Upper lobe of left lung (tissue), 6 donors: ENCODE measurements around the gene PRKCQ. TPM values are rescaled to one million over a fixed set of nuclear protein-coding genes. Genes with fewer than 3 reads are reported as not detected.

Experiments
- ATAC-seq, 2 donors: fragments of 200-7000 bp; cut with Tn5 transposase; one replicate each; pipeline ENCODE4 v1.9.1; 2022; ENCODE audit warnings: mild to moderate bottlenecking in 2 of 2, moderate library complexity in 2 of 2; ENCODE audit not compliant: low FRiP score in 2 of 2
- DNase-seq, 2 donors: peaks; one replicate each; pipeline ENCODE4 v3.0.0-alpha.2; 2019 to 2020
- H3K27ac ChIP-seq, 4 donors: fragments of 200-600 bp; sonication (generic); one replicate each; pipeline ENCODE4 v1.5.1; 2016 to 2019
- H3K27me3 ChIP-seq, 4 donors: fragments of 200-600 bp; sonication (generic); one replicate each; pipeline ENCODE4 v1.5.1; 2017 to 2019
- H3K36me3 ChIP-seq, 4 donors: fragments of 200-600 bp; sonication (generic); one replicate each; pipeline ENCODE4 v1.5.1; 2016 to 2019
- H3K4me1 ChIP-seq, 4 donors: fragments of 200-600 bp; sonication (generic); one replicate each; pipeline ENCODE4 v1.5.1; 2018 to 2019
- H3K4me3 ChIP-seq, 4 donors: fragments of 200-600 bp; sonication (generic); one replicate each; pipeline ENCODE4 v1.5.1; 2017 to 2019; ENCODE audit warnings: mild to moderate bottlenecking in 2 of 4, moderate library complexity in 1 of 4
- H3K9me3 ChIP-seq, 4 donors: fragments of 200-600 bp; sonication (generic); one replicate each; pipeline ENCODE4 v1.5.1; 2018 to 2019
- EP300 ChIP-seq, 4 donors: sonication (generic); formaldehyde crosslinking; IDR thresholded peaks; one replicate each; pipeline ENCODE4 v1.5.1; 2017; ENCODE audit warnings: antibody characterized with exemption in 4 of 4, control low read depth in 2 of 4
- POLR2A ChIP-seq, 4 donors: fragments of 450-650 bp; IDR thresholded peaks; one replicate each; pipeline ENCODE4 v1.5.1; 2016 to 2017; ENCODE audit warnings: antibody characterized with exemption in 4 of 4, mild to moderate bottlenecking in 2 of 4
- POLR2AphosphoS5 ChIP-seq, 2 donors: sonication (generic); formaldehyde crosslinking; IDR thresholded peaks; one replicate each; pipeline ENCODE4 v1.5.1; 2017; ENCODE audit warnings: antibody characterized with exemption in 2 of 2
- WGBS, 2 donors: methylation state at CpG; one replicate each; pipeline ENCODE4 v1.1.5; 2017 to 2018; 5-methylcytosine and 5-hydroxymethylcytosine counted together
- total RNA-seq, 6 donors: library from RNA; depleted of rRNA in 4 of 6; stranded (reverse); fragments of >200 nt in 4 of 6; gene quantifications; one replicate each; pipeline versions ENCODE4 v1.1.0 to v1.2.1, GENCODE V29; 2016 to 2021
- TF ChIP-seq, protein P1 (sequence below), 6 experiments: fragments of 450-650 bp in 4 of 6; fragments of 200-600 bp in 2 of 6; sonication (generic) in 2 of 6; IDR thresholded peaks; one replicate each; pipeline ENCODE4 v1.5.1; 2016 to 2019; ENCODE audit warnings: antibody characterized with exemption in 6 of 6
- donor health status: DM: no; HTN: no; CAD: no; lungs with moderate emphysema.
- donor health status: DM: no; HTN: yes; CAD: no; lungs with severe emphysema.

The PRKCQ gene
- total RNA-seq, 6 donors from 2014 or later, result 6.5 to 16.8 (median 11.2) TPM

- Histone ChIP-seq H3K27ac (no peak overlapping the region), H3K4me1 (no peaks in the 10 kb centered on the region), H3K4me3 (no peak overlapping the region), H3K27me3 (no peaks in the 10 kb centered on the region), H3K36me3 (peaks cover 0 to 4% (median 0%) of the 10 kb centered on the region in 4 donors), H3K9me3 (no peaks in the 10 kb centered on the region)
- DNase-seq (no peak), ATAC-seq (no peak)
- 29 to 37% methylated on average over 4 of the region's 4 CpGs for WGBS, 2 donors
- no peak for TF ChIP-seq EP300 (IDR thresholded peaks at IDR 0.05)
- TF ChIP-seq POLR2AphosphoS5 (IDR thresholded peaks at IDR 0.05), result no peak
- TF ChIP-seq POLR2A (IDR thresholded peaks at IDR 0.05), result no peak
- TF ChIP-seq, protein P1, sequence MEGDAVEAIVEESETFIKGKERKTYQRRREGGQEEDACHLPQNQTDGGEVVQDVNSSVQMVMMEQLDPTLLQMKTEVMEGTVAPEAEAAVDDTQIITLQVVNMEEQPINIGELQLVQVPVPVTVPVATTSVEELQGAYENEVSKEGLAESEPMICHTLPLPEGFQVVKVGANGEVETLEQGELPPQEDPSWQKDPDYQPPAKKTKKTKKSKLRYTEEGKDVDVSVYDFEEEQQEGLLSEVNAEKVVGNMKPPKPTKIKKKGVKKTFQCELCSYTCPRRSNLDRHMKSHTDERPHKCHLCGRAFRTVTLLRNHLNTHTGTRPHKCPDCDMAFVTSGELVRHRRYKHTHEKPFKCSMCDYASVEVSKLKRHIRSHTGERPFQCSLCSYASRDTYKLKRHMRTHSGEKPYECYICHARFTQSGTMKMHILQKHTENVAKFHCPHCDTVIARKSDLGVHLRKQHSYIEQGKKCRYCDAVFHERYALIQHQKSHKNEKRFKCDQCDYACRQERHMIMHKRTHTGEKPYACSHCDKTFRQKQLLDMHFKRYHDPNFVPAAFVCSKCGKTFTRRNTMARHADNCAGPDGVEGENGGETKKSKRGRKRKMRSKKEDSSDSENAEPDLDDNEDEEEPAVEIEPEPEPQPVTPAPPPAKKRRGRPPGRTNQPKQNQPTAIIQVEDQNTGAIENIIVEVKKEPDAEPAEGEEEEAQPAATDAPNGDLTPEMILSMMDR (IDR thresholded peaks at IDR 0.05), result no peak
Observed at GRCh38 chr10:6431861-6432260, 148.2 kb downstream of the PRKCQ start.

- no peak overlapping the region for H3K4me3 ChIP-seq
- no peak for ATAC-seq
- no peak for DNase-seq
- H3K27me3 ChIP-seq, result no peaks in the 10 kb centered on the region
- TF ChIP-seq, protein P1 (IDR thresholded peaks at IDR 0.05), result no peak
- TF ChIP-seq POLR2A (IDR thresholded peaks at IDR 0.05), result no peak
- TF ChIP-seq EP300 (IDR thresholded peaks at IDR 0.05), result no peak
- no peak for TF ChIP-seq POLR2AphosphoS5 (IDR thresholded peaks at IDR 0.05)
- H3K9me3 ChIP-seq, result no peaks in the 10 kb centered on the region
- no peak overlapping the region for H3K27ac ChIP-seq
- H3K4me1 ChIP-seq, result no peaks in the 10 kb centered on the region
- peaks cover 0 to 4% (median 0%) of the 10 kb centered on the region in 4 donors for H3K36me3 ChIP-seq
- 90 to 91% methylated on average over 11 of the region's 11 CpGs for WGBS, 2 donors
Observed at GRCh38 chr10:6431186-6431585, 148.9 kb downstream of the PRKCQ start.

GRCh38 chr10:6430423-6430980 lies 149.6 kb downstream of the PRKCQ start:
- no peaks in the 10 kb centered on the region for H3K27me3 ChIP-seq
- no peak for ATAC-seq
- WGBS, 2 donors, result 89 to 90% methylated on average over 20 to 21 of the region's 21 CpGs
- no peak overlapping the region for H3K4me3 ChIP-seq
- DNase-seq, result peak in 1 of 2 donors; percentile 46
- no peaks in the 10 kb centered on the region for H3K4me1 ChIP-seq
- peaks cover 0 to 4% (median 0%) of the 10 kb centered on the region in 4 donors for H3K36me3 ChIP-seq
- TF ChIP-seq POLR2AphosphoS5 (IDR thresholded peaks at IDR 0.05) (no peak), POLR2A (IDR thresholded peaks at IDR 0.05) (no peak), EP300 (IDR thresholded peaks at IDR 0.05) (no peak)
- TF ChIP-seq, protein P1 (IDR thresholded peaks at IDR 0.05), result no peak
- no peak overlapping the region for H3K27ac ChIP-seq
- no peaks in the 10 kb centered on the region for H3K9me3 ChIP-seq

DNA sequence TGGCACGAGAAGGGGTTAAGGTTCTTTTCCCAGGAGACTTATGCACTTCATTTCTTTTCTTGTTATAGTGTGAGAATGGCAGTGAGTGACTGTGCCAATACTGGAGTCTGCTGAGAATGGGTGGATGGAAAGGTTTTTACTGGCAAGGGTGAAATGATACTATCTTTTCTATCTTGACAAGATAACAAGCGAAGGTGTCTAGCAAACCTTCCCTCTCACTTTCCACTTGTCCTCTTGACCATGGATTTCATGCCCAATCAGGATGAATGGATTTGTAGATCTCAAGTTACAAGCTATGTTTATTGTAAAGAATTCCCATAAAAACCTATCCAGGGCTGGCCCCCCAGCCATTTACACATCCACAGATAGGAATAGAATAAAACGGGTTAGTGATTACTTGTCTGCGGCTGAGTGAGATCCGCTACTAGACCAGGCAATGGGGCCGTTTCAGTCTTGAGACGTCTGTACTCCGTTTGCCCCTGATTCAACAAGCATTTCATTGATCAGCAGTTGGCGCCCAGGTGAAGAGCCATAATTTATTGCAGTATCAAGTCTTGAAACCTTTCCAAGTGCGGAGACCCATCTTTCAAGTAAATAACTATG lies 152.6 kb downstream of the PRKCQ start:
- 91 to 94% methylated on average over 10 of the region's 10 CpGs for WGBS, 2 donors
- ATAC-seq, result no peak
- H3K4me3 ChIP-seq, result no peak overlapping the region
- H3K9me3 ChIP-seq, result no peaks in the 10 kb centered on the region
- no peaks in the 10 kb centered on the region for H3K4me1 ChIP-seq
- DNase-seq, result no peak
- peaks cover 0 to 4% (median 0%) of the 10 kb centered on the region in 4 donors for H3K36me3 ChIP-seq
- no peaks in the 10 kb centered on the region for H3K27me3 ChIP-seq
- no peak overlapping the region for H3K27ac ChIP-seq
- no peak for TF ChIP-seq POLR2A (IDR thresholded peaks at IDR 0.05)
- TF ChIP-seq POLR2AphosphoS5 (IDR thresholded peaks at IDR 0.05), result no peak
- TF ChIP-seq, protein P1 (IDR thresholded peaks at IDR 0.05), result no peak
- TF ChIP-seq EP300 (IDR thresholded peaks at IDR 0.05), result no peak

- WGBS, 2 donors, result 92 to 95% methylated on average over 6 of the region's 6 CpGs
- no peak for ATAC-seq
- TF ChIP-seq POLR2A (IDR thresholded peaks at IDR 0.05) (no peak), POLR2AphosphoS5 (IDR thresholded peaks at IDR 0.05) (no peak), EP300 (IDR thresholded peaks at IDR 0.05) (no peak)
- TF ChIP-seq, protein P1 (IDR thresholded peaks at IDR 0.05), result no peak
Observed at GRCh38 chr10:6426317-6426716, 153.8 kb downstream of the PRKCQ start.

More at GRCh38 chr10:6426317-6426716, 153.8 kb downstream of the PRKCQ start:
- no peaks in the 10 kb centered on the region for H3K27me3 ChIP-seq
- H3K27ac ChIP-seq, result no peak overlapping the region
- no peak overlapping the region for H3K4me3 ChIP-seq
- no peaks in the 10 kb centered on the region for H3K4me1 ChIP-seq
- no peak for DNase-seq
- H3K9me3 ChIP-seq, result no peaks in the 10 kb centered on the region
- peaks cover 0 to 4% (median 0%) of the 10 kb centered on the region in 4 donors for H3K36me3 ChIP-seq
